Transverse colon (tissue), 3 donors: ENCODE results near the gene YWHAE.

Experiments used
- EP300 ChIP-seq: sonication (generic); formaldehyde crosslinking; IDR thresholded peaks from one replicate; pipeline ENCODE4 v1.6.1; 2017; ENCODE audit warnings: antibody characterized with exemption, low read depth
- POLR2A ChIP-seq: fragments of 450-650 bp; IDR thresholded peaks from one replicate; pipeline ENCODE4 v1.6.1; 2016; ENCODE audit warnings: antibody characterized with exemption, mild to moderate bottlenecking, moderate library complexity
- TF ChIP-seq, protein P1 (sequence below), 5 experiments: fragments of 200-600 bp in 3 of 5; fragments of 450-650 bp in 2 of 5; sonication (generic) in 3 of 5; IDR thresholded peaks; 1 replicate in 2 of 5; 2 replicates in 3 of 5; pipeline ENCODE4 v1.5.1; 2016 to 2017; ENCODE audit warnings: antibody characterized with exemption in 5 of 5, inconsistent platforms in 3 of 5, mild to moderate bottlenecking in 2 of 5, moderate library complexity in 1 of 5

DNA sequence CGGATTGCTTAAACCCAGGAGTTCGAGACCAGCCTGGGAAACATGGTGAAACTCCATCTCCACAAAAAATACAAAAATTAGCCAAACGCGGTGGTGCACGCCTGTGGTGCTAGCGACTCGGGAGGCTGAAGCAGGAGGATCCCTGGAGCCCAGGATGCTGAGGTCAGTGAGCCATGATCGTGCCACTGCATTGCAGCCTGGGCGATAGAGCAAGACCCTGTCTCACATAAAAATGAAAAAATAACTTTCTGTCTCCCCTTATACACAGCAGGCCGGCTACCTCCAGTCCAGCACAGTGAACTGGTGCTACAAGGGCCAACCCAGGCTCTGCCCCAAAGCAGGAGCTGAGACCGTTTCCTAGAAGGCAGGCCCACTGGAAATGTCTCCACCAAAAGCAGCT is 59.7 kb downstream of the YWHAE start:
- TF ChIP-seq, protein P1, sequence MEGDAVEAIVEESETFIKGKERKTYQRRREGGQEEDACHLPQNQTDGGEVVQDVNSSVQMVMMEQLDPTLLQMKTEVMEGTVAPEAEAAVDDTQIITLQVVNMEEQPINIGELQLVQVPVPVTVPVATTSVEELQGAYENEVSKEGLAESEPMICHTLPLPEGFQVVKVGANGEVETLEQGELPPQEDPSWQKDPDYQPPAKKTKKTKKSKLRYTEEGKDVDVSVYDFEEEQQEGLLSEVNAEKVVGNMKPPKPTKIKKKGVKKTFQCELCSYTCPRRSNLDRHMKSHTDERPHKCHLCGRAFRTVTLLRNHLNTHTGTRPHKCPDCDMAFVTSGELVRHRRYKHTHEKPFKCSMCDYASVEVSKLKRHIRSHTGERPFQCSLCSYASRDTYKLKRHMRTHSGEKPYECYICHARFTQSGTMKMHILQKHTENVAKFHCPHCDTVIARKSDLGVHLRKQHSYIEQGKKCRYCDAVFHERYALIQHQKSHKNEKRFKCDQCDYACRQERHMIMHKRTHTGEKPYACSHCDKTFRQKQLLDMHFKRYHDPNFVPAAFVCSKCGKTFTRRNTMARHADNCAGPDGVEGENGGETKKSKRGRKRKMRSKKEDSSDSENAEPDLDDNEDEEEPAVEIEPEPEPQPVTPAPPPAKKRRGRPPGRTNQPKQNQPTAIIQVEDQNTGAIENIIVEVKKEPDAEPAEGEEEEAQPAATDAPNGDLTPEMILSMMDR (IDR thresholded peaks at IDR 0.05), result no peak
- TF ChIP-seq EP300 (no peak), POLR2A (no peak)
